GM19238 (cell line): Measurements from ENCODE around the gene CFAP20DC.
A peak's percentile ranks its signal among the peaks of the same experiment; 100 is the strongest.
"Not testable (repeated sequence)": the region's sequence is repeated elsewhere in the genome, so short reads cannot be mapped to it uniquely, and the experiment has no call there.

ENCODE experiments used
- DNase-seq: peaks from one replicate; pipeline ENCODE4 v3.0.0; 2011; ENCODE audit warnings: low spot score; ENCODE audit not compliant: insufficient read length

Gene CFAP20DC

GRCh38 chr3:59049671-59050331, at the start of gene CFAP20DC:
Gene CFAP20DC, minus strand, starts transcription at chr3:59050025. Its CDS starts 394 bp downstream, at chr3:59049631.
- peak; percentile 74 for DNase-seq

GRCh38 chr3:59098516-59098915, 48.7 kb upstream of the CFAP20DC start:
- DNase-seq, result not testable (repeated sequence)

- no peak for DNase-seq
Measured at GRCh38 chr3:59094446-59094845, 44.6 kb upstream of the CFAP20DC start.

- no peak for DNase-seq
Measured at GRCh38 chr3:59093521-59093920, 43.7 kb upstream of the CFAP20DC start.

- no peak for DNase-seq
Measured at GRCh38 chr3:59088761-59089160, 38.9 kb upstream of the CFAP20DC start.

- no peak for DNase-seq
Measured at GRCh38 chr3:59085976-59086375, 36.2 kb upstream of the CFAP20DC start.

- no peak for DNase-seq
Measured at GRCh38 chr3:59084583-59084982, 34.8 kb upstream of the CFAP20DC start.

GRCh38 chr3:59082106-59082505, 32.3 kb upstream of the CFAP20DC start:
- no peak for DNase-seq

- DNase-seq, result no peak
Measured at GRCh38 chr3:59081071-59081470, 31.2 kb upstream of the CFAP20DC start.

- DNase-seq, result no peak
Measured at GRCh38 chr3:59079962-59080361, 30.1 kb upstream of the CFAP20DC start.

GRCh38 chr3:59074764-59075163, 24.9 kb upstream of the CFAP20DC start:
- DNase-seq, result no peak

GRCh38 chr3:59072681-59073080, 22.9 kb upstream of the CFAP20DC start:
- no peak for DNase-seq

GRCh38 chr3:59069838-59070237, 20.0 kb upstream of the CFAP20DC start:
- no peak for DNase-seq

GRCh38 chr3:59065240-59065639, 15.4 kb upstream of the CFAP20DC start:
- DNase-seq, result no peak

GRCh38 chr3:59064728-59065127, 14.9 kb upstream of the CFAP20DC start:
- no peak for DNase-seq

- no peak for DNase-seq
Measured at GRCh38 chr3:59064276-59064675, 14.5 kb upstream of the CFAP20DC start.

GRCh38 chr3:59056706-59057105, 6.9 kb upstream of the CFAP20DC start:
- DNase-seq, result no peak

GRCh38 chr3:59052803-59053411, 3.1 kb upstream of the CFAP20DC start:
- DNase-seq, result peak; percentile 7

- DNase-seq, result not testable (repeated sequence)
Measured at GRCh38 chr3:59050811-59051414, 1.1 kb upstream of the CFAP20DC start.

- DNase-seq, result no peak
Measured at GRCh38 chr3:59046839-59047238, 3.0 kb downstream of the CFAP20DC start.

- DNase-seq, result no peak
Measured at GRCh38 chr3:59043391-59043790, 6.4 kb downstream of the CFAP20DC start.

GRCh38 chr3:59040902-59041301, 8.9 kb downstream of the CFAP20DC start:
- no peak for DNase-seq

GRCh38 chr3:59027607-59028006, 22.2 kb downstream of the CFAP20DC start:
- DNase-seq, result no peak
